Measurements from ENCODE around the gene CAMSAP2. TPM values are rescaled to one million over a fixed set of nuclear protein-coding genes. Genes with fewer than 3 reads are reported as not detected.

The CAMSAP2 gene
- total RNA-seq, 1 experiment from 2014 or later = 25.0 TPM

- H3K9me3 ChIP-seq (ENCODE audit: control insufficient read depth in 1 of 2, insufficient read depth in 1 of 2, low read depth in 1 of 2, low read length in 2 of 2) = no peaks in the 10 kb centered on the region
- DNase-seq (ENCODE audit: low read depth, low spot score) = no peak
- H3K9me2 ChIP-seq (ENCODE audit: insufficient read depth) = no peaks in the 10 kb centered on the region
- no peak overlapping the region for H2AFZ ChIP-seq (ENCODE audit: low read depth, low read length, poor library complexity, severe bottlenecking)
- RAD21 ChIA-PET (ENCODE audit: low non-redundant PET in 1 of 2, low total read pairs in 2 of 2, uncharacterized antibody in 2 of 2, unreplicated experiment in 2 of 2) = no interaction called here
- no peak overlapping the region for H3K4me3 ChIP-seq (replicated peaks in 1 of 2; ENCODE audit: low read depth in 1 of 2, low read length in 2 of 2)
- no peak overlapping the region for H3K27ac ChIP-seq (ENCODE audit: low read depth, low read length)
- no peaks in the 10 kb centered on the region; a peak in 1 of 4 replicates for H3K36me3 ChIP-seq (ENCODE audit: control insufficient read depth in 1 of 2, insufficient read depth in 2 of 2, low read length in 2 of 2)
- intact Hi-C loops (cut with micrococcal nuclease) = no loop called here
- H3K4me1 ChIP-seq (ENCODE audit: control insufficient read depth in 1 of 2, insufficient read depth in 2 of 2, low read length in 2 of 2) = no peaks in the 10 kb centered on the region
- H3K4me2 ChIP-seq (ENCODE audit: low read length) = no peak overlapping the region
- H3K79me2 ChIP-seq (ENCODE audit: insufficient read depth, low read length) = no peaks in the 10 kb centered on the region
- no peak overlapping the region for H3K9ac ChIP-seq (ENCODE audit: low read length)
- no TSS peak for BruUV-seq (replicated peaks)
- H3K27me3 ChIP-seq (ENCODE audit: insufficient read depth, low read length) = no peaks in the 10 kb centered on the region
- TF ChIP-seq POLR2AphosphoS5 (IDR thresholded peaks at IDR 0.05; ENCODE audit: low read depth, low read length) (no peak), EZH2phosphoT487 (IDR thresholded peaks at IDR 0.05; ENCODE audit: borderline replicate concordance) (no peak), CBX3 (IDR thresholded peaks at IDR 0.05; ENCODE audit: low read depth) (no peak), EGR1 (IDR thresholded peaks at IDR 0.05; ENCODE audit: low read depth) (no peak), CEBPB (IDR thresholded peaks at IDR 0.05; ENCODE audit: low read depth) (no peak), SIN3A (IDR thresholded peaks at IDR 0.05; ENCODE audit: low read depth) (no peak), ZBTB33 (IDR thresholded peaks at IDR 0.05; ENCODE audit: extremely low read depth, insufficient replicate concordance, low read length) (no peak)
- ATAC-seq = no peak
- CTCF ChIA-PET = no interaction called here
- POLR2A ChIA-PET = no interaction called here
- no peaks in the 10 kb centered on the region for H4K20me1 ChIP-seq (ENCODE audit: insufficient read depth)
These were observed 170.4 kb downstream of the CAMSAP2 start for GRCh38 chr1:200909071-200909470.

- no peak for TF ChIP-seq CEBPB (IDR thresholded peaks at IDR 0.05; ENCODE audit: low read depth)
- no peak for TF ChIP-seq EZH2phosphoT487 (IDR thresholded peaks at IDR 0.05; ENCODE audit: borderline replicate concordance)
- TF ChIP-seq FOSL1 (IDR thresholded peaks at IDR 0.05; ENCODE audit: low read depth) = no peak
- TF ChIP-seq EZH2 (IDR thresholded peaks at IDR 0.05) = no peak
- no peak for TF ChIP-seq SRF (IDR thresholded peaks at IDR 0.05; ENCODE audit: low read depth)
- TF ChIP-seq ATF3 (IDR thresholded peaks at IDR 0.05) = no peak
- RAD21 ChIA-PET (ENCODE audit: low non-redundant PET in 1 of 2, low total read pairs in 2 of 2, uncharacterized antibody in 2 of 2, unreplicated experiment in 2 of 2) = no interaction called here
- Histone ChIP-seq H3K4me1 (ENCODE audit: control insufficient read depth in 1 of 2, insufficient read depth in 2 of 2, low read length in 2 of 2) (no peaks in the 10 kb centered on the region), H3K9me2 (ENCODE audit: insufficient read depth) (no peaks in the 10 kb centered on the region), H3K36me3 (ENCODE audit: control insufficient read depth in 1 of 2, insufficient read depth in 2 of 2, low read length in 2 of 2) (no peaks in the 10 kb centered on the region; a peak in 1 of 4 replicates), H3K4me3 (replicated peaks in 1 of 2; ENCODE audit: low read depth in 1 of 2, low read length in 2 of 2) (no peak overlapping the region), H3K27me3 (ENCODE audit: insufficient read depth, low read length) (no peaks in the 10 kb centered on the region), H4K20me1 (ENCODE audit: insufficient read depth) (no peaks in the 10 kb centered on the region), H2AFZ (ENCODE audit: low read depth, low read length, poor library complexity, severe bottlenecking) (no peak overlapping the region), H3K27ac (ENCODE audit: low read depth, low read length) (no peak overlapping the region), H3K4me2 (ENCODE audit: low read length) (no peak overlapping the region), H3K9ac (ENCODE audit: low read length) (no peak overlapping the region), H3K9me3 (ENCODE audit: control insufficient read depth in 1 of 2, insufficient read depth in 1 of 2, low read depth in 1 of 2, low read length in 2 of 2) (no peaks in the 10 kb centered on the region), H3K79me2 (ENCODE audit: insufficient read depth, low read length) (no peaks in the 10 kb centered on the region)
- intact Hi-C loops (cut with micrococcal nuclease) = no loop called here
- POLR2A ChIA-PET = no interaction called here
- no peak for DNase-seq (ENCODE audit: low read depth, low spot score)
- no peak for ATAC-seq
- CTCF ChIA-PET = no interaction called here
- BruUV-seq (replicated peaks) = no TSS peak
These were observed 171.1 kb downstream of the CAMSAP2 start for GRCh38 chr1:200909757-200910239.
